NCI-H446 treated with DMSO at 0.1 percent for 48 hours (cell line): ENCODE results near the gene ITPRIP.
A peak's percentile ranks its signal among the peaks of the same experiment; 100 is the strongest.

Source experiments
- DNase-seq: peaks from one replicate; lab custom pipeline; 2025; lab: John Stamatoyannopoulos, UW

ITPRIP gene

DNA sequence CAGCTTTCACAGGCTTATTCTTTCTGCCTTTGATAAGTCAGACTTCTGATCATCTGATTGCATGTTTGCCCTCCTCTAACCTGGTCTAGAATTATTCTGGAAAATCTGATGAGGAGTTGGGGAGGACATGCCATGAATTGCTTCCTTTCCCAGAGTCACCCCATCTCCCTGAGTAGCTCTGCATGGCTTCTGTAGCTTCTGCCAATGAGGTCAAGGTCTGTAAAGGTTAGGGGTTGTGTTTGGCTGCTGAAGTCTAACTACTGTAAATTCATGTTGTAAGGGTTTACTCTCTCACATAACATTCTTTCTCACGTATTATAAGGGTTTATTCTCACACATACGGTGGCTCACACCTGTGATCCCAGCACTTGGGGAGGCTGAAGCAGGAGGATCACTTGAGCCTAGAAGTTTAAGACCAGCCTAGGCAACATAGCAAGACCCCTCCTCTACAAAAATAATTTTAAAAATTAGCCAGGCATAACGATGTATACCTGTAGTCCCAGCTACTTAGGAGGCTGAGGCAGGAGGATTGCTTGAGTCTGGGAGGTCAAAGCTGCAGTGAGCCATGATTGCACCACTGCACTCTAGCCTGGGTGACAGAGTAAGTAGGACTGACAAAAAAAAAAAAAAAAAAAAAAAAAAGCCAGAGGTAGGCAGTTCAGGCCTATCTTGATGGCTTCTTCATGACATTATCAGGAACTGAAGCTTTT, 58.6 kb downstream of the ITPRIP start:
- DNase-seq = no peak

DNA sequence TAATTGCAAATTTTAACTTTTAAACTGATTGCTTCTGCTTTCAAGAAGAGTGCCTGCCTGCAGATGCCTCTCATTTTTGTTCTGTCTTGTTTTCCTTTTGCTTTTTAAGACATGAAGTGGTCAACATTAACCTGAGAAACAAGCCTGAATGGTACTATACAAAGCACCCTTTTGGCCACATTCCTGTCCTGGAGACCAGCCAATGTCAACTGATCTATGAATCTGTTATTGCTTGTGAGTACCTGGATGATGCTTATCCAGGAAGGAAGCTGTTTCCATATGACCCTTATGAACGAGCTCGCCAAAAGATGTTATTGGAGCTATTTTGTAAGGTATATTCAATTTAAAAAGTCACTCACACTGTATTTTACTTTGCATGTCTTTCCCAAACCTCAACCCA, 60.5 kb downstream of the ITPRIP start:
- DNase-seq = no peak

DNA sequence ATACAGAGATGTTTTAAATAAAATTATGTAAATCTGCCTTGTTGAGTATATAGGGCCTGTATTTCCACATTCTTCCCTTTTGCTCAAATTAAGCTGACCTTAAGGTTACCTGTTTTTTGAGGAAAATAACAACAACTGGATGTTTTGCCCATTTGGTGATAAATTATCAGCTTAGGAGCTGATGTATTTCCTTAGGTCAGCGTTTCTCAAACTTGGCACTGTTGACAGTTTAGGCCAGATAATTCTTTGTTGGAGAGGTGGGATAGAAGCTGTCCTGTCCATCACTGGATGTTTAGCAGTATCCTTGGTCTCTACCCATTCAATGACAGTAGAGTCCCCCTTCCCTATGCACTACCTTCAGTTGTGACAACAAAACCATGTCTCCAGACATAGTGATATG, 62.1 kb downstream of the ITPRIP start:
- DNase-seq = no peak

DNA sequence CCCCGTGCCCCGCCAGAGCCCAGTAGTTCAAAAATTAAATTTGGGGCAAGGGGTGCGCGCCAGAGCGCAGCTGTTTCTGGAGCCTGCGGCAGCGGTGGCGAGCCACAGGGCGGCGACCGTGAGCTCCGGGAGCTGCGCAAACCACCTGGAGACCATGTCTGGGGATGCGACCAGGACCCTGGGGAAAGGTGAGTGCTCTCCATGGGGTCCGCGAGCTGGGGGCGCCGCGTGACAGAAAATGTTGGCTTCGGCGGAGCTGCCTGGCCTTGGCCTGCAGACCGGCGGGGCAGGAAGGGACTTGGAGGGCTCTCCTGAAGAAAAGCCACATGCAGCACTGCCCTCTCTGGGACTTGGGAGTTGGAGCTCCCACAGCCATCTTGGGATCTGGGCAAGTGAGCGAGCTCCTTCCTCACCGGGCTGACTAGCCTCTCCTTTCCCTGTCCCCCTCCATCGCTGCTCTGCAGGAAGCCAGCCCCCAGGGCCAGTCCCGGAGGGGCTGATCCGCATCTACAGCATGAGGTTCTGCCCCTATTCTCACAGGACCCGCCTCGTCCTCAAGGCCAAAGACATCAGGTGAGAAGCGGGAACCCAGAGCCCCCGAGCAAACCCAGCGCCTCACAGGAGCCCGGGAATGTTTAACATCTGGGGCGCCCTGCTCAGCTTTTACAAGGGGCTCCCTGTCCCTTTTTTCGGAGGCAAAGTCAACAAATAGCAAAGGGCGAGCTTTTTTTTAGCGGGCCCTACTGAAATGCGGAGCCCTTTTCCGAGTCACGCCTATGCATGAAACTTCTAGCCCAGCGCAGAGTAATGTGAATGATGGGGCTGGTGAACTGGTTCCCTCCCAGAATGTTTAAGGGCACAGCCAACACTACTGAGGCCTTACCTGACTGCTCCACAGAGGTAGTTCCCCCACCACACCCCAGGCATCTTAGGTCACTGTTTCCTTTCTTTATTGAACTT, 63.2 kb downstream of the ITPRIP start:
- no peak for DNase-seq

DNA sequence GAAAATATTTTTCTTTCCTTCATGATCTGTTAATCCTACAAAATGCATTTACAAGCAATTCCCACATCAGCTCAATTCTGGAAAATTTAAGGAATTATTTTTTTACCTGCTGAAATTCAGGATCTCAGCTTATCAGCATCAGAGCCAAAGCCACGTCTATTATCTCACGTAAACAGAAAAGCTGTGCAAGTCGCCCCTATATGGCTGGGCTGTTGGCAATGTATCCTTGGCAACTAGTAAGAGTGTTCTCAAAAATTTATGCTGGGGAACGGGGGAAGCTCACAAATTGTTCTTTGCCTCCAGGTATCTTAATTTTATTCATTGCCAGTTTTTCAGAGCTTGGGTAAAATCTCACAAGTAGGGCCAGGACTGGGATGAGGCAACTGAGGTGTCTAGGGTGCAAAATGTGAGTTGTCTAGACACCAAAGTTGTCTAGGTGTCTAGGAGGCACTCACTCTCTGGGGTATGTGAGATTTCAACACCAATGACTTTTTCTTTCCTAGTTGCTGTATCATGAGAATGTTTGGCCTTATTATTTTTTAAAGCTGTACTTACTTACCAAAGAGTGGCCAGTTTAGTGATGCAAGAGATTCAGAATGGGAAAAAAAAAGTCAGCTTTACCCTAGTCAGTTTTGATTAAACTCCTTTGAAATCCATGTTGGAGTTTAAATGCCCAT, 64.2 kb downstream of the ITPRIP start:
- DNase-seq = no peak

DNA sequence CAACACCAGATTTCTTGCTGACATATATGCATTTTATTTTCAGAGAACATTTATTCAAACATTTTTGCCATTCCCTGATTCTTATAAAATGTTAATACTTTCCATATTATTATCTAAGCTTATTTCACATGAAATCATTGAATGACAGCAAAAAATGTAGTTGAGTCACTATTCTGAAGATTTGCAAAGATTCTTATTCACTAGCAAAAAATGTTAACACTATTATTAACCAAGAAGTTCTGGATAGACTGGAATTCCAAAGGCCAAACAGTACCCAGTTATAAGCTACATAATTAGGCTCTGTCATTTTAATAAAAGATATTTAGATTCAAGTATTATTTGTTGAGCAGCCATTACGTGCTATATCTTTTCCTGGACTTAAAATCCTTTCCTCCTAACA, 65.0 kb downstream of the ITPRIP start:
- DNase-seq = no peak

DNA sequence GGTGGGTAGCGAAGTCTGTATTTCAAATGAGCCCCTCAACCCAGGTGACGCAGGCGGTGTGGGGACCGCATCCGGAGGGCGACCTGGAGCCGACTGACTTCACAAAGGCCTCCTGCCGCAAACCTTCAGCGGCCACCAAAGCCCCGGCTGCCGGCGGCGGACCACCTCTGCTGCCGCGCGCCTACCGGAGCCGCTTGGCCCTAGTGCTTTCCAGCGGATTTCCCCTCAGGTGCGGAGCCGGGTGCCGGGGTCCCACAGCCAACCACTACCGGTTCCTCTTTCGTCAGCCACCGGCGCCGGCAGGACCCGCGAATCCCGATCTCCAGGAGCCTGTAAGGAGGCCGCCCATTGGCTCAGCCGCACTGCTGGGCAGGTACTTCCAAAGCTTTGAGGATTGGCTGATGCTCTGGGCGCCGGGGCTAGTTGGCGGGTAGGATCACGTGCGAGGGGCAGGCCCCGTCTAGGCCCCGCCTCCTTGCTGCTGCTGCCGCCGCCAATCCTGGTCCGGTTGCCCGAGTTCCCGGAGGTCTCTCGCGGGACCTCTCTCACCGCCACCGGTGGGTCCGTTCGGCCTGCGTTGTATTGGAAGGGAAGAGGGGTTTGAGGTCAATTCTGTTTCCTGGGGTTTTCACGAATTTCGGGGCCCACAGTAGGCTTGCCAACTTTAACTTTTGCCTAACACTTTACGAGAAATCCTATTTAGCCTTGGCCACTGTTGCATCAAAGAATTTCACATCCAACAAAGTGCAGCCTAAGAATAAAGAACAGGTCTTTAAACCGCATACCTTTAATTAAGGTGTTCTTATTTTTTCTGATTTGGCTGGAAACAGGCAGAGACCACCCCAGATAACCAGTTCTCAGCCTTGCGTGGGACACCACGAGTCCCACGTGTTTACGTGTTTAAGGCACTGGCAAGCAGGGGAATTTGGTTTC, 69.3 kb downstream of the ITPRIP start, which contains the start of gene GSTO2:
GSTO2 (plus strand) TSS at position 472 of the 933 bp plus-strand sequence. CDS start 5,732 bp downstream, outside the sequence.
- DNase-seq = peak; percentile 94

DNA sequence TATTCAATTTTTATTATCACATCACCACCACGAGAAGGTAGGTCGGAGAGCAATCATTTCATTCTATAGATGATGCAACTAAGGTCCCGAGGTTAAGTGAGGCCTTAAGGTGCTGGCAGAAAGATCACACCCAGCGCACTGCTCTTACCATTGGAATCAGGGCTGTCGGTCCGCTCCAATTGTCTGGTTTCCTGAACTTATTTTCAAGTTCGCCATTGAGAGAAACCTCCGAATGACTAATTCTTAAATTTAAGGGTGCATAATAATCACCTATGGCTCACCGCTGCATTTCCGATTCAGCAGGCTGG, 69.9 kb downstream of the ITPRIP start:
- no peak for DNase-seq

DNA sequence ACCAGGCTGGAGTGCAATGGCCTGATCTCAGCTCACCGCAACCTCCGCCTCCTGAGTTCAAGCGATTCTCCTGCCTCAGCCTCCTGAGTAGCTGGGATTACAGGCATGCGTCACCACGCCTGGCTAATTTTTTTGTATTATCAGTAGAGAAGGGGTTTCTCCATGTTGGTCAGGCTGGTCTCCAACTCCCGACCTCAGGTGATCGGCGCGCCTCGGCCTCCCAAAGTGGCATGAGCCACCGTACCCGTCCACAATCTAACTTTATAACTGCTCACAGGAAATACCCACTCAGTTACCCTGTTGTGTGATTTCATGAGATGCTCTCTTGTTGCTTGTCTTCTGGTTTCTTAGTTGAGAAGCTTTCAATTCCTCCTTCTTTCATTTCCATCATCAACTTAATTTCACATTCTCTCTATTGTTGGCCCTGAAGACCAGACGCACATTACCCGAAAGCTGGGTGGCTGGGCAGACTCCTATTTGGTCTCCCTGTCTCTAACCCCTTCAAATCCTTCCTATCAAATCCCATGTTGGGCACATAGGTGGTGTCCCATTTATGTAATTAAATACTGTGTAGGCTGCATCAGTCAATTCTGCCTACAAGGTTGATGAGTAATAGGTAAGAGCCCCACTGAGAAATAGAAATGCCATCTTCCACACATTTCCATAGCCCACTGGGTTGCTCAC, 70.4 kb downstream of the ITPRIP start:
- DNase-seq = no peak

DNA sequence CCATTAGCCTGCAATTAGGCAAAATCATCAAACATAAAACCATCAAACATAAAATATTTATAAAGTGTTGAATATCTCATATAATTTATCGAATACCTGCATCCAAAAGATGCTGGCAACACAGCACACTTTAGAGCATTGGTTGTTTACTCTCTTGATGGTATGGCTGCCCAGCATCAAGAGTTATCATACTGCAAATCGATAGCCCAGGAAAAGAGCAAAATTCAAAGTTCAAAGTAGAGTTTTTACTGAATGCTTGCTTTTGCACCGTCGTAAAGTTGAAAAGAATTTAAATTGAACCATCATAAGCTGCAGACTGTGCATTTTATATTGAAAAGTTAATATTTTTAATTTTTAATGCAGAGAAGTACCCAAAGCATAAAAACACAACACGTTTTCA, 73.5 kb downstream of the ITPRIP start:
- DNase-seq = no peak

DNA sequence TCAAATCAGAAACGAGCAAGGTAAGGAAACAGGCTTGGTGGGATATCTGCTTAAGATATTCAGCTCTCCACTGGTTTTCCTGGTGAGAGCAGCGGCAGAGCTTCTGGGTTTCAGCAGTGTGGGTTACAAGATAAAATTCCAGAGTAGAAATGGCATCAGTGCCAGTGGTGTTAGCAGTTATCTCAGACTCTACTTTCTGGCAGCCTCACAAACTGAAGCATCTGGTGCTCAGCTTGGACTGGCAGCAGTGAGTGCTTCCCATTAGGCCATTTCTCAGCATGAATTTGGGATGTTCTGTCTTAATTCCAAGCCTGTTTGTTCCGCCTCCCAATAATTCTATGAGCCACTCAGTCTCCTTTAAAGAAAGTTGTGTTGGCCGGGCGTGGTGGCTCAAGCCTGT, 76.2 kb downstream of the ITPRIP start:
- peak; percentile 23 for DNase-seq

DNA sequence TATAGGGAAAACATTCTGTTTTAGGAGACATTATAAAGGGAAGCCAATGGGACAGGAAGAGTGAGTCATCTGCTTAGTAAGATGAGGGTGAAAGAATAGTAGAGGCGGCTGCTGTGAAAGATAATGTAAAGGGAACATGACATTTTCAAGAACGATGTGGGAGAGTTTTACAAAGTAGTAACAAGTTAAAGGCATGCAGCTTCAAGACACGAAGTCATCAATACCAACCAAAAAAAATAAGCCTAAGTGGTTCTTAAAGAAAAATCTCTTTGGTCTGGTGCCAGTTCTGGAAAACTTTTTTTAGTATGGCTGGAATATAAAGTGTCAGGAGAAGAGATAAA, 77.5 kb downstream of the ITPRIP start:
- no peak for DNase-seq

DNA sequence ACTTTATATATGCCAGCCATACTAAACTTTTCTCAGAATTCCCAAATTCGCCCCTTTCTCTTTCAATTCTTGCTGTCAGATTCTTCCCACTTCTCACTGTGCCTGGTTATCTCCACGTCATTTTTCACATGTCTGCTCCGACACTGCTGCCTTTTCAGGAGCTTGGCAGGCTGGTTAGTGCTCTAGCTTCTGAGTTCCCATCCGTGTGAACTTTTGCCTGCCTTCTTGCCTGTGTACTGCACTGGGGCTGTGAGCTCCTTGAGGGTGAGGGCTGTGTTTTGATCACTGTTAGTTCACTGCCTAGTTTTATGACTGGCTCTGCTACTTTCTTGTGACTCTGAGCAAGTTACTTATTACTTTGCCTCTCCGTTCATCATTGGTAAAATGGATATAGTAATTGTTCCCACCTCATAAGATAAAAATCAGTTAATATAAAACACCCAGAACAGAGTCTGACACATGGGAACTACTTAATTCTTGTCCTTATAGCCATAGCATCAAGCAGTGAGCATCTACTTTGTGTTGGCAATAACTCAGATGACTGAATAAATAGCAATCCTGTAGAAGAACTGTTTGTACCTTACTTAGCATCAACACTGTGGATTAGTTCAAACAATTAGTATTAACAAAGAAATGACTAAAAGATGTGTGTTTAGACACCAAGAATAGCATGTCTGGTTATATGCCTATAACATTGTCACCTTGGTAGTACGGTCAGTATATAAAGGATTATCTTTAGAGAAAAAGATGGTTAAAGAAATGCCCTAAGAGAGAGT, 78.1 kb downstream of the ITPRIP start:
- DNase-seq = no peak
